HG02840 (cell line): ENCODE results near the gene WDR70.
"Not testable (repeated sequence)": the region's sequence is repeated elsewhere in the genome, so short reads cannot be mapped to it uniquely, and the experiment has no call there.

Experiments used
- ATAC-seq: cut with Tn5 transposase; IDR thresholded peaks from one replicate; pipeline ENCODE4 v1.9.1; 2021; ENCODE audit warnings: mild to moderate bottlenecking, moderate library complexity, moderate number of reproducible peaks; ENCODE audit not compliant: unreplicated experiment, low FRiP score

Gene WDR70

GRCh38 chr5:37567566-37567965 is 188.4 kb downstream of the WDR70 start:
- ATAC-seq, result no peak

GRCh38 chr5:37568018-37568753 is 189.1 kb downstream of the WDR70 start:
- no peak for ATAC-seq

- ATAC-seq, result no peak
These were observed 189.8 kb downstream of the WDR70 start for GRCh38 chr5:37568893-37569292.

- ATAC-seq, result no peak
These were observed 190.3 kb downstream of the WDR70 start for GRCh38 chr5:37569466-37569865.

- no peak for ATAC-seq
These were observed 191.5 kb downstream of the WDR70 start for GRCh38 chr5:37570597-37570996.

GRCh38 chr5:37571985-37572384 is 192.9 kb downstream of the WDR70 start:
- no peak for ATAC-seq

GRCh38 chr5:37575541-37576489 is 196.7 kb downstream of the WDR70 start:
- no peak for ATAC-seq

GRCh38 chr5:37576552-37576951 is 197.4 kb downstream of the WDR70 start:
- ATAC-seq, result no peak

GRCh38 chr5:37578176-37578575 is 199.1 kb downstream of the WDR70 start:
- ATAC-seq, result no peak

GRCh38 chr5:37580106-37580505 is 201.0 kb downstream of the WDR70 start:
- ATAC-seq, result no peak

GRCh38 chr5:37582202-37582601 is 203.1 kb downstream of the WDR70 start:
- ATAC-seq, result no peak

GRCh38 chr5:37593292-37593691 is 214.2 kb downstream of the WDR70 start:
- ATAC-seq, result not testable (repeated sequence)

GRCh38 chr5:37594864-37595263 is 215.7 kb downstream of the WDR70 start:
- not testable (repeated sequence) for ATAC-seq

GRCh38 chr5:37598733-37599132 is 219.6 kb downstream of the WDR70 start:
- no peak for ATAC-seq

GRCh38 chr5:37601163-37601562 is 222.0 kb downstream of the WDR70 start:
- ATAC-seq, result no peak

GRCh38 chr5:37603072-37603471 is 224.0 kb downstream of the WDR70 start:
- ATAC-seq, result no peak

GRCh38 chr5:37604290-37604689 is 225.2 kb downstream of the WDR70 start:
- ATAC-seq, result no peak

- no peak for ATAC-seq
These were observed 227.0 kb downstream of the WDR70 start for GRCh38 chr5:37606148-37606547.

- ATAC-seq, result no peak
These were observed 227.6 kb downstream of the WDR70 start for GRCh38 chr5:37606632-37607248.

GRCh38 chr5:37615184-37615583 is 236.1 kb downstream of the WDR70 start:
- ATAC-seq, result no peak

GRCh38 chr5:37619353-37619752 is 240.2 kb downstream of the WDR70 start:
- no peak for ATAC-seq
